GM19468 (cell line): Measurements from ENCODE around the gene HMOX1.
"Not testable (repeated sequence)": the region's sequence is repeated elsewhere in the genome, so short reads cannot be mapped to it uniquely, and the experiment has no call there.

Experiments used
- ATAC-seq: cut with Tn5 transposase; IDR thresholded peaks from one replicate; pipeline ENCODE4 v1.9.1; 2021; ENCODE audit warnings: mild to moderate bottlenecking, moderate library complexity, moderate number of reproducible peaks; ENCODE audit not compliant: unreplicated experiment; ENCODE audit errors: extremely low read depth

HMOX1 gene

GRCh38 chr22:35377735-35378134, 3.2 kb upstream of the HMOX1 start:
- no peak for ATAC-seq

- no peak for ATAC-seq
Measured at GRCh38 chr22:35378621-35379020, 2.3 kb upstream of the HMOX1 start.

- ATAC-seq, result no peak
Measured at GRCh38 chr22:35379146-35379993, 1.5 kb upstream of the HMOX1 start.

- no peak for ATAC-seq
Measured at GRCh38 chr22:35380013-35380412, 883 bp upstream of the HMOX1 start.

GRCh38 chr22:35381424-35382009, 621 bp downstream of the HMOX1 start:
- ATAC-seq, result no peak

- no peak for ATAC-seq
Measured at GRCh38 chr22:35383679-35384071, 2.8 kb downstream of the HMOX1 start.

- ATAC-seq, result no peak
Measured at GRCh38 chr22:35384527-35384926, 3.6 kb downstream of the HMOX1 start.

- no peak for ATAC-seq
Measured at GRCh38 chr22:35384975-35385588, 4.2 kb downstream of the HMOX1 start.

GRCh38 chr22:35386670-35387288, 5.9 kb downstream of the HMOX1 start:
- no peak for ATAC-seq

- no peak for ATAC-seq
Measured at GRCh38 chr22:35390933-35391332, 10.0 kb downstream of the HMOX1 start.

GRCh38 chr22:35392357-35392756, 11.5 kb downstream of the HMOX1 start:
- no peak for ATAC-seq

GRCh38 chr22:35393116-35394010, 12.5 kb downstream of the HMOX1 start:
- no peak for ATAC-seq

GRCh38 chr22:35394011-35394312, 13.1 kb downstream of the HMOX1 start:
- ATAC-seq, result no peak

- no peak for ATAC-seq
Measured at GRCh38 chr22:35394810-35395563, 14.1 kb downstream of the HMOX1 start.

- ATAC-seq, result not testable (repeated sequence)
Measured at GRCh38 chr22:35396622-35397021, 15.7 kb downstream of the HMOX1 start.

GRCh38 chr22:35397095-35397904, 16.4 kb downstream of the HMOX1 start:
- no peak for ATAC-seq

- no peak for ATAC-seq
Measured at GRCh38 chr22:35398591-35398973, 17.7 kb downstream of the HMOX1 start.

GRCh38 chr22:35399114-35399677, 18.3 kb downstream of the HMOX1 start:
- ATAC-seq, result no peak
